HG02763 (cell line): ENCODE measurements around the gene IFNA1.
"Not testable (repeated sequence)": the region's sequence is repeated elsewhere in the genome, so short reads cannot be mapped to it uniquely, and the experiment has no call there.

Experiments
- ATAC-seq: cut with Tn5 transposase; IDR thresholded peaks from one replicate; pipeline ENCODE4 v1.9.1; 2021; ENCODE audit warnings: mild to moderate bottlenecking, moderate library complexity; ENCODE audit not compliant: unreplicated experiment

The IFNA1 gene

GRCh38 chr9:21443849-21444625, 3.8 kb downstream of the IFNA1 start:
- ATAC-seq: peak; percentile 81

- ATAC-seq: not testable (repeated sequence)
These were observed 9.1 kb downstream of the IFNA1 start for GRCh38 chr9:21449312-21449711.

- no peak for ATAC-seq
These were observed 10.6 kb downstream of the IFNA1 start for GRCh38 chr9:21450733-21451394.

GRCh38 chr9:21452681-21453080, 12.4 kb downstream of the IFNA1 start:
- no peak for ATAC-seq

GRCh38 chr9:21454149-21454548, 13.9 kb downstream of the IFNA1 start:
- no peak for ATAC-seq

- peak; percentile 67 for ATAC-seq
These were observed 15.1 kb downstream of the IFNA1 start for GRCh38 chr9:21455320-21455719.

- ATAC-seq: no peak
These were observed 21.1 kb downstream of the IFNA1 start for GRCh38 chr9:21461377-21461776.

GRCh38 chr9:21465138-21465537, 24.9 kb downstream of the IFNA1 start:
- ATAC-seq: no peak

GRCh38 chr9:21465859-21466518, 25.8 kb downstream of the IFNA1 start:
- ATAC-seq: no peak

- ATAC-seq: no peak
These were observed 29.9 kb downstream of the IFNA1 start for GRCh38 chr9:21470126-21470525.

- no peak for ATAC-seq
These were observed 33.0 kb downstream of the IFNA1 start for GRCh38 chr9:21473236-21473635.

- ATAC-seq: no peak
These were observed 37.2 kb downstream of the IFNA1 start for GRCh38 chr9:21477466-21477865.

GRCh38 chr9:21479152-21479702, 39.0 kb downstream of the IFNA1 start:
- ATAC-seq: no peak

- no peak for ATAC-seq
These were observed 41.3 kb downstream of the IFNA1 start for GRCh38 chr9:21481470-21482056.

GRCh38 chr9:21482213-21482612, 42.0 kb downstream of the IFNA1 start, which contains the start of gene IFNE:
Gene IFNE, minus strand, starts transcription at chr9:21482313. Its CDS starts 619 bp downstream, at chr9:21481694.
- ATAC-seq: no peak
